HCT116 (cell line): ENCODE results near the gene CCDC38. TPM values are rescaled to one million over a fixed set of nuclear protein-coding genes. Genes with fewer than 3 reads are reported as not detected.

Experiments used
- ATAC-seq: fragments of 200-7000 bp; cut with Tn5 transposase; 2 replicates; pipeline ENCODE4 v1.9.1; 2020; ENCODE audit warnings: mild to moderate bottlenecking, moderate library complexity
- BruUV-seq: library from RNA; stranded (reverse); fragments of 400-500 nt; replicated peaks from 2 replicates; lab custom pipeline; 2021; lab: Mats Ljungman, UMichigan
- CTCF ChIA-PET: fragments of 300-600 bp; sonication (Branson Sonifier 250); formaldehyde crosslinking; loops from one replicate; lab custom pipeline; 2021; ENCODE audit warnings: antibody characterized with exemption; lab: Charles Lee
- POLR2A ChIA-PET: fragments of 300-600, 350-600 bp; sonication (Branson Sonifier 250); formaldehyde crosslinking; loops from one replicate; lab custom pipeline; 2021; ENCODE audit warnings: antibody characterized with exemption; lab: Charles Lee
- RAD21 ChIA-PET, 2 experiments: fragments of 300-600 bp; sonication (Branson Sonifier 250); formaldehyde crosslinking; loops; one replicate each; lab custom pipeline; 2023; ENCODE audit warnings: low total read pairs in 2 of 2; ENCODE audit not compliant: uncharacterized antibody in 2 of 2, unreplicated experiment in 2 of 2, low non-redundant PET in 1 of 2; lab: Charles Lee
- DNase-seq: peaks from one replicate; pipeline ENCODE4 v3.0.0-alpha.2; 2010; ENCODE audit warnings: low read depth, low spot score
- H2AFZ ChIP-seq: fragments of 200-600 bp; shearing (Covaris generic), sonication (generic); 2 replicates; pipeline ENCODE4 v1.6.1; 2017; ENCODE audit warnings: low read depth, mixed run types, mixed read lengths, antibody characterized with exemption, low read length; ENCODE audit not compliant: poor library complexity, severe bottlenecking
- H3K27ac ChIP-seq: 2 replicates; pipeline ENCODE4 v1.5.1; 2012; ENCODE audit warnings: low read depth, low read length
- H3K27me3 ChIP-seq: fragments of 200-600 bp; sonication (generic); 2 replicates; pipeline ENCODE4 v1.6.1; 2016; ENCODE audit warnings: mixed run types, low read length, mixed read lengths; ENCODE audit not compliant: insufficient read depth
- H3K36me3 ChIP-seq, 2 experiments: fragments of 200-500 bp in 1 of 2; fragments of 200-600 bp in 1 of 2; sonication (Bioruptor generic) in 1 of 2; sonication (generic) in 1 of 2; 2 replicates each; pipeline versions ENCODE4 v1.5.1 to v1.6.1; 2014 to 2016; ENCODE audit warnings: low read length in 2 of 2, inconsistent platforms in 1 of 2, mixed read lengths in 1 of 2, mixed run types in 1 of 2; ENCODE audit not compliant: insufficient read depth in 2 of 2, control insufficient read depth in 1 of 2
- H3K4me1 ChIP-seq, 2 experiments: fragments of 200-600 bp in 1 of 2; sonication (generic) in 1 of 2; 2 replicates each; pipeline versions ENCODE4 v1.5.1 to v1.6.1; 2012 to 2017; ENCODE audit warnings: low read length in 2 of 2, inconsistent platforms in 1 of 2, mild to moderate bottlenecking in 1 of 2, mixed read lengths in 1 of 2, mixed run types in 1 of 2, moderate library complexity in 1 of 2; ENCODE audit not compliant: insufficient read depth in 2 of 2, control insufficient read depth in 1 of 2
- H3K4me2 ChIP-seq: fragments of 200-600 bp; sonication (generic); 2 replicates; pipeline ENCODE4 v1.6.1; 2017; ENCODE audit warnings: mixed run types, low read length, mixed read lengths
- H3K4me3 ChIP-seq, 2 experiments: fragments of 200-600 bp in 1 of 2; sonication (generic) in 1 of 2; replicated peaks in 1 of 2; 2 replicates each; pipeline ENCODE4 v1.5.1; 2011 to 2016; ENCODE audit warnings: low read length in 2 of 2, control low read depth in 1 of 2, low read depth in 1 of 2, mild to moderate bottlenecking in 1 of 2, mixed read lengths in 1 of 2, mixed run types in 1 of 2
- H3K79me2 ChIP-seq: fragments of 200-600 bp; sonication (generic); 2 replicates; pipeline ENCODE4 v1.6.1; 2017; ENCODE audit warnings: mild to moderate bottlenecking, mixed run types, low read length, moderate library complexity, mixed read lengths; ENCODE audit not compliant: insufficient read depth
- H3K9ac ChIP-seq: fragments of 200-600 bp; sonication (generic); 2 replicates; pipeline ENCODE4 v1.6.1; 2016; ENCODE audit warnings: low read length, mixed read lengths
- H3K9me2 ChIP-seq: fragments of 200-600 bp; sonication (generic), shearing (Covaris generic); 2 replicates; pipeline ENCODE4 v1.6.1; 2017; ENCODE audit warnings: mixed run types, mild to moderate bottlenecking, moderate library complexity; ENCODE audit not compliant: insufficient read depth
- H3K9me3 ChIP-seq, 2 experiments: fragments of 200-500 bp in 1 of 2; fragments of 200-600 bp in 1 of 2; sonication (Bioruptor generic) in 1 of 2; sonication (generic) in 1 of 2; 2 replicates each; pipeline ENCODE4 v1.6.1; 2014 to 2017; ENCODE audit warnings: low read length in 2 of 2, mixed read lengths in 2 of 2, inconsistent platforms in 1 of 2, low read depth in 1 of 2, mild to moderate bottlenecking in 1 of 2, mixed run types in 1 of 2, moderate library complexity in 1 of 2; ENCODE audit not compliant: control insufficient read depth in 1 of 2, insufficient read depth in 1 of 2
- H4K20me1 ChIP-seq: fragments of 200-600 bp; sonication (generic), shearing (Covaris generic); 2 replicates; pipeline ENCODE4 v1.6.1; 2017; ENCODE audit warnings: mixed run types, mild to moderate bottlenecking, moderate library complexity; ENCODE audit not compliant: insufficient read depth
- CBX3 ChIP-seq: IDR thresholded peaks from 2 replicates; pipeline ENCODE4 v1.6.1; 2012; ENCODE audit warnings: low read depth
- CEBPB ChIP-seq: IDR thresholded peaks from 2 replicates; pipeline ENCODE4 v1.6.1; 2012; ENCODE audit warnings: low read depth
- EGR1 ChIP-seq: IDR thresholded peaks from 2 replicates; pipeline ENCODE4 v1.6.1; 2012; ENCODE audit warnings: low read depth
- ELF1 ChIP-seq: IDR thresholded peaks from 2 replicates; pipeline ENCODE4 v1.6.1; 2012; ENCODE audit warnings: low read depth, borderline replicate concordance
- EZH2 ChIP-seq: fragments of 200-600 bp; sonication (generic); IDR thresholded peaks from 2 replicates; pipeline ENCODE4 v1.6.1; 2017; ENCODE audit warnings: antibody characterized with exemption, mixed run types
- EZH2phosphoT487 ChIP-seq: fragments of 200-600 bp; IDR thresholded peaks from 2 replicates; pipeline ENCODE4 v1.6.1; 2018; ENCODE audit warnings: antibody characterized with exemption, borderline replicate concordance
- JUND ChIP-seq: IDR thresholded peaks from 2 replicates; pipeline ENCODE4 v1.6.1; 2012
- POLR2AphosphoS5 ChIP-seq: IDR thresholded peaks from 2 replicates; pipeline ENCODE4 v1.6.1; 2011; ENCODE audit warnings: mild to moderate bottlenecking, low read depth, low read length, moderate library complexity
- RAD21 ChIP-seq: IDR thresholded peaks from 2 replicates; pipeline ENCODE4 v1.6.1; 2012; ENCODE audit warnings: low read depth, mild to moderate bottlenecking
- SIN3A ChIP-seq: IDR thresholded peaks from 2 replicates; pipeline ENCODE4 v1.6.1; 2012; ENCODE audit warnings: low read depth
- SP1 ChIP-seq: IDR thresholded peaks from 2 replicates; pipeline ENCODE4 v1.6.1; 2012; ENCODE audit warnings: low read depth
- SRF ChIP-seq: IDR thresholded peaks from 2 replicates; pipeline ENCODE4 v1.6.1; 2012; ENCODE audit warnings: low read depth
- TCF7L2 ChIP-seq: IDR thresholded peaks from 2 replicates; pipeline ENCODE4 v1.7.0; 2011; ENCODE audit warnings: borderline replicate concordance, inconsistent platforms; ENCODE audit not compliant: insufficient read depth, insufficient read length; ENCODE audit errors: extremely low read depth
- YY1 ChIP-seq: IDR thresholded peaks from 2 replicates; pipeline ENCODE4 v1.6.1; 2011; ENCODE audit warnings: low read length, low read depth, moderate library complexity, mild to moderate bottlenecking; ENCODE audit not compliant: insufficient replicate concordance; ENCODE audit errors: extremely low read depth
- ZFX ChIP-seq: fragments of 450-650 bp; IDR thresholded peaks from 2 replicates; pipeline ENCODE4 v1.6.1; 2017
- intact Hi-C: fragments of 100-400 bp; cut with micrococcal nuclease; formaldehyde crosslinking; loops from 2 replicates; pipeline ENCODE4 v1.10.0; 2022
- total RNA-seq: library from RNA; stranded (reverse); gene quantifications from one replicate; pipeline ENCODE4 v1.2.1, GENCODE V29; 2021; ENCODE audit not compliant: unreplicated experiment
- TF ChIP-seq, protein P1 (sequence below), 3 experiments: fragments of 200-600 bp in 1 of 3; sonication (generic) in 1 of 3; IDR thresholded peaks in 2 of 3; conservative IDR thresholded peaks in 1 of 3; 2 replicates each; pipeline ENCODE4 v1.5.1; 2012 to 2017; ENCODE audit warnings: low read depth in 2 of 3, low read length in 2 of 3, antibody characterized with exemption in 1 of 3, borderline replicate concordance in 1 of 3, control low read depth in 1 of 3, mild to moderate bottlenecking in 1 of 3, mixed read lengths in 1 of 3, mixed run types in 1 of 3, moderate library complexity in 1 of 3; ENCODE audit not compliant: insufficient read depth in 1 of 3
- TF ChIP-seq, protein P2 (sequence below): IDR thresholded peaks from 2 replicates; pipeline ENCODE4 v1.6.1; 2012; ENCODE audit warnings: low read depth
- TF ChIP-seq, protein P3 (sequence below): IDR thresholded peaks from 2 replicates; pipeline ENCODE4 v1.6.1; 2011; ENCODE audit warnings: mild to moderate bottlenecking, low read length, moderate library complexity; ENCODE audit not compliant: insufficient replicate concordance; ENCODE audit errors: extremely low read depth
- TF ChIP-seq, protein P4 (sequence below): IDR thresholded peaks from 2 replicates; pipeline ENCODE4 v1.6.1; 2012

The CCDC38 gene
- total RNA-seq, 1 experiment from 2014 or later: 0.27 TPM

DNA sequence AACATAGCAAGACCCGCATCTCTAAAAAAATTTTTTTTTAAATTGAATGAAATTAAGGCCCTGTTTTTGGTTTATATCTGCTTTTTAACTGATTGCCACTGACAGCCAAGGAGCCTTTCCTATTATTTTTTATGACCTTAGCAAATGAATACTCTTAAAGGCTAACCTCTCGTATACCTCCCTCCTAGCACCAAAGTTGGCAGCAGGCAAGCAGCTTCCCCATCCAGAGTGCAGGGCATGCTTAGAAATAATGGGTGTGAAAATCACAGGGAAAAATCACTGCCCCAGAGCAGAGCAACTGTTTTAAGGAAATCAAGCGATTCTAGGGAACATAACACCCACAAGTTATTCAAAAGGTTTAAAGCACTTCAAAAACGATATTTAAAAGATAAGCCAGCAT, 33.1 kb upstream of the CCDC38 start:
- H3K9ac ChIP-seq: no peak overlapping the region

More for the DNA sequence above, 33.1 kb upstream of the CCDC38 start:
- TF ChIP-seq CBX3 (no peak), TCF7L2 (no peak), SIN3A (no peak), EGR1 (no peak), CEBPB (no peak), SP1 (no peak), RAD21 (no peak), SRF (no peak), POLR2AphosphoS5 (no peak), EZH2 (no peak), YY1 (no peak), EZH2phosphoT487 (no peak), ELF1 (no peak), JUND (no peak), ZFX (no peak)
- TF ChIP-seq, protein P1, sequence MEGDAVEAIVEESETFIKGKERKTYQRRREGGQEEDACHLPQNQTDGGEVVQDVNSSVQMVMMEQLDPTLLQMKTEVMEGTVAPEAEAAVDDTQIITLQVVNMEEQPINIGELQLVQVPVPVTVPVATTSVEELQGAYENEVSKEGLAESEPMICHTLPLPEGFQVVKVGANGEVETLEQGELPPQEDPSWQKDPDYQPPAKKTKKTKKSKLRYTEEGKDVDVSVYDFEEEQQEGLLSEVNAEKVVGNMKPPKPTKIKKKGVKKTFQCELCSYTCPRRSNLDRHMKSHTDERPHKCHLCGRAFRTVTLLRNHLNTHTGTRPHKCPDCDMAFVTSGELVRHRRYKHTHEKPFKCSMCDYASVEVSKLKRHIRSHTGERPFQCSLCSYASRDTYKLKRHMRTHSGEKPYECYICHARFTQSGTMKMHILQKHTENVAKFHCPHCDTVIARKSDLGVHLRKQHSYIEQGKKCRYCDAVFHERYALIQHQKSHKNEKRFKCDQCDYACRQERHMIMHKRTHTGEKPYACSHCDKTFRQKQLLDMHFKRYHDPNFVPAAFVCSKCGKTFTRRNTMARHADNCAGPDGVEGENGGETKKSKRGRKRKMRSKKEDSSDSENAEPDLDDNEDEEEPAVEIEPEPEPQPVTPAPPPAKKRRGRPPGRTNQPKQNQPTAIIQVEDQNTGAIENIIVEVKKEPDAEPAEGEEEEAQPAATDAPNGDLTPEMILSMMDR (IDR thresholded peaks at IDR 0.05 in 2 of 3, conservative IDR thresholded peaks at IDR 0.05 in 1 of 3; ENCODE audit: borderline replicate concordance in 1 of 3, insufficient read depth in 1 of 3, low read depth in 2 of 3, low read length in 2 of 3): no peak
- TF ChIP-seq, protein P2, sequence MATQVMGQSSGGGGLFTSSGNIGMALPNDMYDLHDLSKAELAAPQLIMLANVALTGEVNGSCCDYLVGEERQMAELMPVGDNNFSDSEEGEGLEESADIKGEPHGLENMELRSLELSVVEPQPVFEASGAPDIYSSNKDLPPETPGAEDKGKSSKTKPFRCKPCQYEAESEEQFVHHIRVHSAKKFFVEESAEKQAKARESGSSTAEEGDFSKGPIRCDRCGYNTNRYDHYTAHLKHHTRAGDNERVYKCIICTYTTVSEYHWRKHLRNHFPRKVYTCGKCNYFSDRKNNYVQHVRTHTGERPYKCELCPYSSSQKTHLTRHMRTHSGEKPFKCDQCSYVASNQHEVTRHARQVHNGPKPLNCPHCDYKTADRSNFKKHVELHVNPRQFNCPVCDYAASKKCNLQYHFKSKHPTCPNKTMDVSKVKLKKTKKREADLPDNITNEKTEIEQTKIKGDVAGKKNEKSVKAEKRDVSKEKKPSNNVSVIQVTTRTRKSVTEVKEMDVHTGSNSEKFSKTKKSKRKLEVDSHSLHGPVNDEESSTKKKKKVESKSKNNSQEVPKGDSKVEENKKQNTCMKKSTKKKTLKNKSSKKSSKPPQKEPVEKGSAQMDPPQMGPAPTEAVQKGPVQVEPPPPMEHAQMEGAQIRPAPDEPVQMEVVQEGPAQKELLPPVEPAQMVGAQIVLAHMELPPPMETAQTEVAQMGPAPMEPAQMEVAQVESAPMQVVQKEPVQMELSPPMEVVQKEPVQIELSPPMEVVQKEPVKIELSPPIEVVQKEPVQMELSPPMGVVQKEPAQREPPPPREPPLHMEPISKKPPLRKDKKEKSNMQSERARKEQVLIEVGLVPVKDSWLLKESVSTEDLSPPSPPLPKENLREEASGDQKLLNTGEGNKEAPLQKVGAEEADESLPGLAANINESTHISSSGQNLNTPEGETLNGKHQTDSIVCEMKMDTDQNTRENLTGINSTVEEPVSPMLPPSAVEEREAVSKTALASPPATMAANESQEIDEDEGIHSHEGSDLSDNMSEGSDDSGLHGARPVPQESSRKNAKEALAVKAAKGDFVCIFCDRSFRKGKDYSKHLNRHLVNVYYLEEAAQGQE: no peak
- TF ChIP-seq, protein P3, sequence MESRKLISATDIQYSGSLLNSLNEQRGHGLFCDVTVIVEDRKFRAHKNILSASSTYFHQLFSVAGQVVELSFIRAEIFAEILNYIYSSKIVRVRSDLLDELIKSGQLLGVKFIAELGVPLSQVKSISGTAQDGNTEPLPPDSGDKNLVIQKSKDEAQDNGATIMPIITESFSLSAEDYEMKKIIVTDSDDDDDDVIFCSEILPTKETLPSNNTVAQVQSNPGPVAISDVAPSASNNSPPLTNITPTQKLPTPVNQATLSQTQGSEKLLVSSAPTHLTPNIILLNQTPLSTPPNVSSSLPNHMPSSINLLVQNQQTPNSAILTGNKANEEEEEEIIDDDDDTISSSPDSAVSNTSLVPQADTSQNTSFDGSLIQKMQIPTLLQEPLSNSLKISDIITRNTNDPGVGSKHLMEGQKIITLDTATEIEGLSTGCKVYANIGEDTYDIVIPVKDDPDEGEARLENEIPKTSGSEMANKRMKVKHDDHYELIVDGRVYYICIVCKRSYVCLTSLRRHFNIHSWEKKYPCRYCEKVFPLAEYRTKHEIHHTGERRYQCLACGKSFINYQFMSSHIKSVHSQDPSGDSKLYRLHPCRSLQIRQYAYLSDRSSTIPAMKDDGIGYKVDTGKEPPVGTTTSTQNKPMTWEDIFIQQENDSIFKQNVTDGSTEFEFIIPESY: no peak
- TF ChIP-seq, protein P4, sequence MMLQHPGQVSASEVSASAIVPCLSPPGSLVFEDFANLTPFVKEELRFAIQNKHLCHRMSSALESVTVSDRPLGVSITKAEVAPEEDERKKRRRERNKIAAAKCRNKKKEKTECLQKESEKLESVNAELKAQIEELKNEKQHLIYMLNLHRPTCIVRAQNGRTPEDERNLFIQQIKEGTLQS: no peak
- Histone ChIP-seq H3K36me3 (no peaks in the 10 kb centered on the region), H3K4me3 (no peak overlapping the region), H3K9me3 (no peaks in the 10 kb centered on the region), H3K4me1 (peaks cover 0 to 7% of the 10 kb centered on the region in 2 experiments; a peak in 1 of 4 replicates), H3K79me2 (no peaks in the 10 kb centered on the region), H3K4me2 (no peak overlapping the region), H3K9me2 (no peaks in the 10 kb centered on the region), H4K20me1 (no peaks in the 10 kb centered on the region), H3K27me3 (no peaks in the 10 kb centered on the region), H3K27ac (no peak overlapping the region), H2AFZ (no peak overlapping the region)
- POLR2A ChIA-PET: no interaction called here
- intact Hi-C loops: no loop called here
- CTCF ChIA-PET: no interaction called here
- no peak for DNase-seq
- no peak for ATAC-seq
- RAD21 ChIA-PET: no interaction called here
- BruUV-seq: no TSS peak
